ENCODE measurements around the gene POLR3E.
A peak's percentile ranks its signal among the peaks of the same experiment; 100 is the strongest.

The POLR3E gene

DNA sequence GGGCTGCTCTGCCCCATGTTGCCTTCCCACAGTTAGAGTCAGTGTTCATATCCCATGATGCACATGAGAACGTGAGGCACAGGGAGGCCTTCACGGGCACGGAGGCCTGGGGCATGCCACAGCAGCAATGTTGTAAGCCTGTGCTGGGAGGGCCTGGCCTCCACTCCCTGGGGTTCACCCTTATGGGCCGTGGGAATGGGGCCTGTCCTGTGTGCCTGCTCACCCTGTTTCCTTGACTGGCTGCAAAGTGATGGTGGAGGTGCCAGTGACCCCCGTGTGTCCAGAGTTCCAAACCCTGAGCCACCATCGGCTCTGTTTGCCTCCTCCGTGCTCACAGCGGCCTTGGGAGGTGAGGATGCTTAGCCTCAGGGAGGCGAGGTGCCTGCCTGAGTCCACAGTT lies 9.6 kb downstream of the POLR3E start:
- H2AK5ac ChIP-seq (ENCODE audit: low read length, severe bottlenecking): no peak overlapping the region
- no peak overlapping the region for H3K27ac ChIP-seq (ENCODE audit: low read length, poor library complexity, severe bottlenecking)
- H3K36me3 ChIP-seq (ENCODE audit: control insufficient read depth in 1 of 2, insufficient read depth in 2 of 2, low read depth in 1 of 2, low read length in 2 of 2): peaks cover 77 to 84% of the 10 kb centered on the region in 2 experiments

DNA sequence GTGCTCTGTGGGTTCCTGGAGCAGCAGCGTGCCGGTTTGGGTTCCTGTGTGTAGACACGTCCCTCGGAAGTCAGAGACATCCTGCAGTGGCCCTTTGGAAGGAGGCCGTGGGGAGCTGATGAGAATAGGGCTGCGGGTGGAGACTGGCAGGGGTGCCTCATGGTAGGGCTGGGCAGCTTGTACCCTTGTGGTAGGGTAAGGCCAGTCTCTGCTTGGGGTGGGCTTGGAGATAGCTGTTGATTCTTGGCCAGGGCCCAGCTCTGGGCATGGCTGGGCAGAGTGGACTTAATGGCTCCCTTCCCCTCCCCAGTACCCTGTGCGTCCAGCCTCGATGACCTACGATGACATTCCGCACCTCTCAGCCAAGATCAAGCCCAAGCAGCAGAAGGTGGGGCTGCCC lies 10.6 kb downstream of the POLR3E start:
- H2BK120ac ChIP-seq (ENCODE audit: low read depth, low read length): no peak overlapping the region
- H3K27ac ChIP-seq (ENCODE audit: low read length, poor library complexity, severe bottlenecking): no peak overlapping the region
- no peak overlapping the region for H3K4ac ChIP-seq (ENCODE audit: low read depth in 1 of 2, low read length in 2 of 2)
- no peak overlapping the region for H3K18ac ChIP-seq (ENCODE audit: low read depth in 1 of 2, low read length in 2 of 2)
- no peaks in the 10 kb centered on the region for H3K9me3 ChIP-seq (ENCODE audit: control insufficient read depth, low read length)
- H3K36me3 ChIP-seq (ENCODE audit: control insufficient read depth in 1 of 2, insufficient read depth in 2 of 2, low read depth in 1 of 2, low read length in 2 of 2): peaks cover 75 to 83% of the 10 kb centered on the region in 2 experiments
- DNase-seq: no peak
- H3K79me1 ChIP-seq (replicated peaks; ENCODE audit: low read length, poor library complexity, severe bottlenecking): peaks cover 51% of the 10 kb centered on the region
- H3K9ac ChIP-seq (ENCODE audit: low read length): no peak overlapping the region
- H2BK5ac ChIP-seq (ENCODE audit: low read depth, low read length, poor library complexity, severe bottlenecking): no peak overlapping the region
- no peak overlapping the region for H3K4me3 ChIP-seq (ENCODE audit: insufficient read depth in 1 of 2, low read depth in 1 of 2, low read length in 2 of 2)
- H3K14ac ChIP-seq (ENCODE audit: low read length in 2 of 2): no peak overlapping the region
- H4K8ac ChIP-seq (ENCODE audit: low read length): no peak overlapping the region
- H3K4me2 ChIP-seq (ENCODE audit: low read length, poor library complexity, severe bottlenecking): no peak overlapping the region
- peaks cover 2% of the 10 kb centered on the region for H3K4me1 ChIP-seq (ENCODE audit: control insufficient read depth, insufficient read depth, low read depth, low read length)
- H2AK5ac ChIP-seq (ENCODE audit: low read length, severe bottlenecking): no peak overlapping the region
- no peak overlapping the region for H2AFZ ChIP-seq (ENCODE audit: low read depth, low read length)
- no peak overlapping the region for H3K23ac ChIP-seq (ENCODE audit: low read length in 2 of 2)
- H3K27me3 ChIP-seq (ENCODE audit: control insufficient read depth in 1 of 2, insufficient read depth in 1 of 2, low read length in 2 of 2): no peaks in the 10 kb centered on the region
- WGBS: 99% methylated on average over 10 of the region's 10 CpGs
- H2BK12ac ChIP-seq (ENCODE audit: low read length in 2 of 2): no peak overlapping the region
- no peak overlapping the region for H2BK15ac ChIP-seq (ENCODE audit: low read depth, poor library complexity, severe bottlenecking)
- no peak overlapping the region for H4K91ac ChIP-seq (ENCODE audit: low read length)

More for the DNA sequence above, 9.6 kb downstream of the POLR3E start:
- H2BK120ac ChIP-seq (ENCODE audit: low read depth, low read length): no peak overlapping the region
- no peak overlapping the region for H3K14ac ChIP-seq (ENCODE audit: low read length in 2 of 2)
- H2AFZ ChIP-seq (ENCODE audit: low read depth, low read length): no peak overlapping the region
- peak overlapping the region; percentile 74 for H4K91ac ChIP-seq (ENCODE audit: low read length)
- no peak for DNase-seq
- no peak overlapping the region for H3K4me3 ChIP-seq (ENCODE audit: insufficient read depth in 1 of 2, low read depth in 1 of 2, low read length in 2 of 2)
- H2BK12ac ChIP-seq (ENCODE audit: low read length in 2 of 2): no peak overlapping the region
- WGBS: 93% methylated on average over 9 of the region's 9 CpGs
- no peaks in the 10 kb centered on the region for H3K27me3 ChIP-seq (ENCODE audit: control insufficient read depth in 1 of 2, insufficient read depth in 1 of 2, low read length in 2 of 2)
- no peak overlapping the region for H3K4me2 ChIP-seq (ENCODE audit: low read length, poor library complexity, severe bottlenecking)
- H3K4ac ChIP-seq (ENCODE audit: low read depth in 1 of 2, low read length in 2 of 2): no peak overlapping the region
- no peak overlapping the region for H2BK5ac ChIP-seq (ENCODE audit: low read depth, low read length, poor library complexity, severe bottlenecking)
- H3K18ac ChIP-seq (ENCODE audit: low read depth in 1 of 2, low read length in 2 of 2): no peak overlapping the region
- no peak overlapping the region for H3K9ac ChIP-seq (ENCODE audit: low read length)
- peaks cover 59% of the 10 kb centered on the region for H3K79me1 ChIP-seq (replicated peaks; ENCODE audit: low read length, poor library complexity, severe bottlenecking)
- H3K4me1 ChIP-seq (ENCODE audit: control insufficient read depth, insufficient read depth, low read depth, low read length): peaks cover 2% of the 10 kb centered on the region
- H3K23ac ChIP-seq (ENCODE audit: low read length in 2 of 2): no peak overlapping the region
- H4K8ac ChIP-seq (ENCODE audit: low read length): no peak overlapping the region
- H2BK15ac ChIP-seq (ENCODE audit: low read depth, poor library complexity, severe bottlenecking): no peak overlapping the region
- H3K9me3 ChIP-seq (ENCODE audit: control insufficient read depth, low read length): no peaks in the 10 kb centered on the region

DNA sequence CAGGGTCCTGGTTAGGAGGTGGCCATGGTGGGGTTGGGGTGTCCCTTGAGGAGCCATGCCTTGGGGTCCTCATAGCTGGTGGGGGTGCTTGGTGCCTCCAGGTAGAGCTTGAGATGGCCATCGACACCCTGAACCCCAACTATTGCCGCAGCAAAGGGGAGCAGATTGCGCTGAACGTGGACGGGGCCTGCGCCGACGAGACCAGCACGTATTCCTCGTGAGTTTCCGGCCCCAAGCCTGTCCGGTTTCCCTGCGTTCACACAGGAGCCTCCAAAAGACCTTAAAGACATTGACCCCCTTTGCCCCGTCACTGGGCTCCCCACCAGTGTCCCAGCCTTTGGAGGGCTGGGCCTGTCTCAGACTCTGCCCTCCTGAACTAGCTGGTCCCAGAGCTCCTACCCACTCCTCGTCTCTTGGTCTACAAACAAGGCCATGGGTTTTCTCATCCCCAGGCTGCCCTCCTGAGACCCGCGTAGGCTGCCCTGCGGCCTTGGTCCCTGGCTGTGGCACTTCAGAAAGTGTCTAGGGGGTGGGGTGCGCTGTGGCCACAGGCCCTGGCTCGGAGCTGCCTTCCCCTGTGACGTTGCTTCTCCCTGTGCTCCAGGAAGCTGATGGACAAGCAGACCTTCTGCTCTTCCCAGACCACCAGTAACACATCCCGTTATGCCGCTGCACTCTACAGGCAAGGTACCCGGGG lies 11.8 kb downstream of the POLR3E start:
- H3K4me2 ChIP-seq (ENCODE audit: low read length, poor library complexity, severe bottlenecking): no peak overlapping the region
- no peak overlapping the region for H3K4ac ChIP-seq (ENCODE audit: low read depth in 1 of 2, low read length in 2 of 2)
- H3K4me3 ChIP-seq (ENCODE audit: insufficient read depth in 1 of 2, low read depth in 1 of 2, low read length in 2 of 2): no peak overlapping the region
- no peak overlapping the region for H3K9ac ChIP-seq (ENCODE audit: low read length)
- no peak overlapping the region for H2AFZ ChIP-seq (ENCODE audit: low read depth, low read length)
- no peak overlapping the region for H3K27ac ChIP-seq (ENCODE audit: low read length, poor library complexity, severe bottlenecking)
- H3K14ac ChIP-seq (ENCODE audit: low read length in 2 of 2): no peak overlapping the region
- H3K79me1 ChIP-seq (replicated peaks; ENCODE audit: low read length, poor library complexity, severe bottlenecking): peaks cover 50% of the 10 kb centered on the region
- H3K36me3 ChIP-seq (ENCODE audit: control insufficient read depth in 1 of 2, insufficient read depth in 2 of 2, low read depth in 1 of 2, low read length in 2 of 2): peaks cover 78 to 89% of the 10 kb centered on the region in 2 experiments
- WGBS: 98% methylated on average over 24 of the region's 24 CpGs
- H3K27me3 ChIP-seq (ENCODE audit: control insufficient read depth in 1 of 2, insufficient read depth in 1 of 2, low read length in 2 of 2): no peaks in the 10 kb centered on the region
- no peak overlapping the region for H2BK5ac ChIP-seq (ENCODE audit: low read depth, low read length, poor library complexity, severe bottlenecking)
- no peak for DNase-seq
- H2BK120ac ChIP-seq (ENCODE audit: low read depth, low read length): no peak overlapping the region
- H3K18ac ChIP-seq (ENCODE audit: low read depth in 1 of 2, low read length in 2 of 2): no peak overlapping the region
- no peak overlapping the region for H2BK12ac ChIP-seq (ENCODE audit: low read length in 2 of 2)
- no peak overlapping the region for H2BK15ac ChIP-seq (ENCODE audit: low read depth, poor library complexity, severe bottlenecking)
- no peak overlapping the region for H4K8ac ChIP-seq (ENCODE audit: low read length)
- H3K9me3 ChIP-seq (ENCODE audit: control insufficient read depth, low read length): no peaks in the 10 kb centered on the region
- H3K4me1 ChIP-seq (ENCODE audit: control insufficient read depth, insufficient read depth, low read depth, low read length): peaks cover 2% of the 10 kb centered on the region
- H4K91ac ChIP-seq (ENCODE audit: low read length): no peak overlapping the region
- H2AK5ac ChIP-seq (ENCODE audit: low read length, severe bottlenecking): no peak overlapping the region
- H3K23ac ChIP-seq (ENCODE audit: low read length in 2 of 2): no peak overlapping the region

DNA sequence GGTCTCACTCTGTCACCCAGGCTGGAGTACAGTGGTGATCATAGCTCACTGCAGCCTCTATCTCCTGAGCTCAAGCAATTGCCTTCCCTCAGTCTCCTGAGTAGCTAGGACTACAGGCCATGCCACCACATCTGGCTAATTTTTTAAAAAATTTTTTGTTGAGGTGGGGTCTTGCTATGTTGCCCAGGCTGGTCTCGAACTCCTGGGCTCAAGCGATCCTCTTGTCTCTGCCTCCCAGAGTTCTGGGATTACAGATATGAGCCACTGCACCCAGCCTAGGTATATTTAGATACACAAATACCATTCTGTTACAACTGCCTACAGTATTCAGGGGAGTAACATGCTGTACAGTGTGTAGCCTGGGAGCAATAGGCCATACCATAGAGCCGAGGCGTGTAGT lies 14.3 kb downstream of the POLR3E start:
- H3K9ac ChIP-seq (ENCODE audit: low read length): no peak overlapping the region
- peaks cover 38% of the 10 kb centered on the region for H3K79me1 ChIP-seq (replicated peaks; ENCODE audit: low read length, poor library complexity, severe bottlenecking)
- no peak overlapping the region for H3K18ac ChIP-seq (ENCODE audit: low read depth in 1 of 2, low read length in 2 of 2)
- H2BK5ac ChIP-seq (ENCODE audit: low read depth, low read length, poor library complexity, severe bottlenecking): no peak overlapping the region
- H3K4me3 ChIP-seq (ENCODE audit: insufficient read depth in 1 of 2, low read depth in 1 of 2, low read length in 2 of 2): no peak overlapping the region
- H3K4me1 ChIP-seq (ENCODE audit: control insufficient read depth, insufficient read depth, low read depth, low read length): peaks cover 4% of the 10 kb centered on the region
- over 99% methylated on average over 4 of the region's 4 CpGs for WGBS
- no peak overlapping the region for H2AK5ac ChIP-seq (ENCODE audit: low read length, severe bottlenecking)
- no peak overlapping the region for H2BK15ac ChIP-seq (ENCODE audit: low read depth, poor library complexity, severe bottlenecking)
- H3K36me3 ChIP-seq (ENCODE audit: control insufficient read depth in 1 of 2, insufficient read depth in 2 of 2, low read depth in 1 of 2, low read length in 2 of 2): peaks cover 83 to 89% of the 10 kb centered on the region in 2 experiments
- DNase-seq: no peak
- no peak overlapping the region for H3K27ac ChIP-seq (ENCODE audit: low read length, poor library complexity, severe bottlenecking)
- H2AFZ ChIP-seq (ENCODE audit: low read depth, low read length): no peak overlapping the region
- H3K4me2 ChIP-seq (ENCODE audit: low read length, poor library complexity, severe bottlenecking): no peak overlapping the region
- no peaks in the 10 kb centered on the region for H3K9me3 ChIP-seq (ENCODE audit: control insufficient read depth, low read length)
- no peak overlapping the region for H2BK120ac ChIP-seq (ENCODE audit: low read depth, low read length)
- H3K23ac ChIP-seq (ENCODE audit: low read length in 2 of 2): no peak overlapping the region
- no peaks in the 10 kb centered on the region for H3K27me3 ChIP-seq (ENCODE audit: control insufficient read depth in 1 of 2, insufficient read depth in 1 of 2, low read length in 2 of 2)
- H2BK12ac ChIP-seq (ENCODE audit: low read length in 2 of 2): no peak overlapping the region
- H4K91ac ChIP-seq (ENCODE audit: low read length): no peak overlapping the region
- H3K4ac ChIP-seq (ENCODE audit: low read depth in 1 of 2, low read length in 2 of 2): no peak overlapping the region
- H4K8ac ChIP-seq (ENCODE audit: low read length): no peak overlapping the region
- H3K14ac ChIP-seq (ENCODE audit: low read length in 2 of 2): no peak overlapping the region
